ENCODE measurements around the gene ACER1.

ACER1 gene

DNA sequence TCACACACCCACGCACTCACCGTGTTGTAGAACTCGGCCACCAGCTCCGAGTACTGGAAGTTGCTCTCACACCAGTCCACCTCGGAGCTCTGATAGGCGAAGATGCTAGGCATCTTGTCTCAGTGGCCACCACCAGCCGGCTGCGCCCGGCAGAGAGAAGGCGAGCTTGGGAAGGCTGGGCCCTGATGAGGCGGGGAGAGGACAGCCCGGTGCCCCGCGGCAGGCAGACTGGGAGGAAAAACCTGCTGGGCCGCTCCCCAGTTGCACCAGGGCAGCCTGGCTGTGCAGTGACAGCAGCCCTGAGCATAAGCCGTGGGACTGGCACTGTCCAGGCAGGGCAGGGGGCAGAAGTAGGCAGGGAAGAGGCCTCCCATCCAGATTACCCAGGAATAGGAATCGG is at the start of gene ACER1:
TSS of gene ACER1 (minus strand) at position 174 of the 400 bp plus-strand sequence. CDS start at position 113, 61 bp downstream.
- H3K27ac ChIP-seq (ENCODE audit: low read depth, low read length), result no peak within 1 kb of the TSS
- no peak within 1 kb of the TSS for H3K9ac ChIP-seq (ENCODE audit: low read depth in 1 of 2, low read length in 2 of 2)
- no peaks in the 10 kb centered on the region for H3K4me1 ChIP-seq (ENCODE audit: control insufficient read depth in 1 of 2, insufficient read depth in 2 of 2, low read length in 2 of 2)
- no peaks in the 10 kb centered on the region for H3K27me3 ChIP-seq (ENCODE audit: control insufficient read depth in 1 of 2, insufficient read depth in 2 of 2, low read length in 2 of 2)
- H3K9me3 ChIP-seq (ENCODE audit: control insufficient read depth in 1 of 2, low read length in 2 of 2), result no peaks in the 10 kb centered on the region
- no peak within 1 kb of the TSS for H3K4me3 ChIP-seq (ENCODE audit: low read depth in 1 of 2, low read length in 2 of 2)
- no peaks in the 10 kb centered on the region for H3K36me3 ChIP-seq (ENCODE audit: control insufficient read depth in 1 of 2, insufficient read depth in 2 of 2, low read length in 2 of 2)

DNA sequence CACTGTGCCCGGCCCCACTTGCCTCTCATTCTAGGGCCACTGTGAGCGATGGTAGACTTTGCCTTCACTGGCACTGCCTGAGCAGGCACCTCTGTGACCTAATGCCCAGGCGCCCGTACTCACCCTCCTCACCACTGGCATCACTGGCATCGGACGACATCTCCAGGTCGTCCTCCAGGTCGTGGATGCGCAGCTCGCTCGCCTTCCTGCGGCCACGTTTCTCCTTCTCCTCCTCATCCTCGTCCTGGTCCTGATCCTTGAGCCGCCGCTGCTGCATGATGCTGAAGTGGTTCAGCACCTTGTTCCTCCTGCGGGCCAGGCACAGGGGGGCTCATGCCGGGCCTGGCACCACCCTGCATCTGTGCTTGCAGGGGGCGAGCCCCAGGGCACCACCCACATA is 49.8 kb upstream of the ACER1 start:
- Histone ChIP-seq H3K9ac (ENCODE audit: low read depth in 1 of 2, low read length in 2 of 2) (no peak overlapping the region), H3K27me3 (ENCODE audit: control insufficient read depth in 1 of 2, insufficient read depth in 2 of 2, low read length in 2 of 2) (no peaks in the 10 kb centered on the region), H3K9me3 (ENCODE audit: control insufficient read depth in 1 of 2, low read length in 2 of 2) (no peaks in the 10 kb centered on the region), H3K36me3 (ENCODE audit: control insufficient read depth in 1 of 2, insufficient read depth in 2 of 2, low read length in 2 of 2) (peaks cover 17 to 86% of the 10 kb centered on the region in 2 donors), H3K4me1 (ENCODE audit: control insufficient read depth in 1 of 2, insufficient read depth in 2 of 2, low read length in 2 of 2) (no peaks in the 10 kb centered on the region), H3K27ac (ENCODE audit: low read depth, low read length) (no peak overlapping the region), H3K4me3 (ENCODE audit: low read depth in 1 of 2, low read length in 2 of 2) (no peak overlapping the region)

DNA sequence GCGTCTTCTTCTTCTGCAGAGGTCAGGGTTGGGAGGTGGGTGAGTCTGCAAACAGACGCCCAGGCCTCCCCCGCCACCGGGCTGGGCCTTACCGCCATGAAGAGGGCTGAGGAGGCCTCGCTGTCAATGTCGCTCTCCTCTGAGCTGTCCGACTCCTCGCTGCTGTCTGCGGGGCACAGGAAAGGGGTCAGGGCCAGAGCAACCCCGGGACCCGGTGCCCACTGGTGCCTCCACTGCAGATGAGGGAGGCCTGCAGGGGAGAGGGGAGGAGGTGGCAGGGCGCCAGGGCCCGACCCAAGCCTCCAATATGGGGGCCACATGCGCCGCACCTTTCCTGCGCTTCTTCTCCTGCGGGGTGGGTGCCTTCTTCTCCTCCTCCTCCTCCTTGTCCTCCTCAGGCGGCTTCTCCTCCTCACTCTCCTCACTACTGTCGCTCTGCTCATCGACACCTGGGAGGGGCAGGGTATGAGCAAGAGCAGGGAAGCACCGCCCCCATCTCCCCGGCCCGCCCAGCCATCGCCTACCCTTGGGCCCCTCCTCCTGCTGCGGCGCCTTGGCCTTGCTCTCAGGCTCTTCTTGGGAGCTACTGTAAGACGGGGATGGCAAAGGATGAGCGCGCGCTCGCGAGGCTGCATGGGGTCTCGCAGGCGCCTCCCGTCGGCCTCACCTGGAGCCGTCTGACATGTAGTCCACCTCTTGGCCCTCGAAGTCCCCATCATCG is 47.8 kb upstream of the ACER1 start:
- Histone ChIP-seq H3K4me1 (ENCODE audit: control insufficient read depth in 1 of 2, insufficient read depth in 2 of 2, low read length in 2 of 2) (no peaks in the 10 kb centered on the region), H3K27me3 (ENCODE audit: control insufficient read depth in 1 of 2, insufficient read depth in 2 of 2, low read length in 2 of 2) (no peaks in the 10 kb centered on the region), H3K9ac (ENCODE audit: low read depth in 1 of 2, low read length in 2 of 2) (no peak overlapping the region), H3K27ac (ENCODE audit: low read depth, low read length) (no peak overlapping the region), H3K4me3 (ENCODE audit: low read depth in 1 of 2, low read length in 2 of 2) (no peak overlapping the region), H3K36me3 (ENCODE audit: control insufficient read depth in 1 of 2, insufficient read depth in 2 of 2, low read length in 2 of 2) (peaks cover 17 to 67% of the 10 kb centered on the region in 2 donors), H3K9me3 (ENCODE audit: control insufficient read depth in 1 of 2, low read length in 2 of 2) (no peaks in the 10 kb centered on the region)

GRCh38 chr19:6379744-6380143 is 46.3 kb upstream of the ACER1 start:
- H3K9ac ChIP-seq (ENCODE audit: low read depth in 1 of 2, low read length in 2 of 2), result no peak overlapping the region
- H3K36me3 ChIP-seq (ENCODE audit: control insufficient read depth in 1 of 2, insufficient read depth in 2 of 2, low read length in 2 of 2), result peaks cover 17 to 60% of the 10 kb centered on the region in 2 donors
- H3K4me3 ChIP-seq (ENCODE audit: low read depth in 1 of 2, low read length in 2 of 2), result no peak overlapping the region
- H3K27me3 ChIP-seq (ENCODE audit: control insufficient read depth in 1 of 2, insufficient read depth in 2 of 2, low read length in 2 of 2), result no peaks in the 10 kb centered on the region
- H3K4me1 ChIP-seq (ENCODE audit: control insufficient read depth in 1 of 2, insufficient read depth in 2 of 2, low read length in 2 of 2), result no peaks in the 10 kb centered on the region
- H3K27ac ChIP-seq (ENCODE audit: low read depth, low read length), result no peak overlapping the region
- H3K9me3 ChIP-seq (ENCODE audit: control insufficient read depth in 1 of 2, low read length in 2 of 2), result no peaks in the 10 kb centered on the region

- H3K4me1 ChIP-seq (ENCODE audit: control insufficient read depth in 1 of 2, insufficient read depth in 2 of 2, low read length in 2 of 2), result peaks cover 4 to 8% of the 10 kb centered on the region in 2 donors
- no peak overlapping the region for H3K27ac ChIP-seq (ENCODE audit: low read depth, low read length)
- peaks cover 17 to 54% of the 10 kb centered on the region in 2 donors for H3K36me3 ChIP-seq (ENCODE audit: control insufficient read depth in 1 of 2, insufficient read depth in 2 of 2, low read length in 2 of 2)
Measured at GRCh38 chr19:6378486-6378885, 45.1 kb upstream of the ACER1 start.

DNA sequence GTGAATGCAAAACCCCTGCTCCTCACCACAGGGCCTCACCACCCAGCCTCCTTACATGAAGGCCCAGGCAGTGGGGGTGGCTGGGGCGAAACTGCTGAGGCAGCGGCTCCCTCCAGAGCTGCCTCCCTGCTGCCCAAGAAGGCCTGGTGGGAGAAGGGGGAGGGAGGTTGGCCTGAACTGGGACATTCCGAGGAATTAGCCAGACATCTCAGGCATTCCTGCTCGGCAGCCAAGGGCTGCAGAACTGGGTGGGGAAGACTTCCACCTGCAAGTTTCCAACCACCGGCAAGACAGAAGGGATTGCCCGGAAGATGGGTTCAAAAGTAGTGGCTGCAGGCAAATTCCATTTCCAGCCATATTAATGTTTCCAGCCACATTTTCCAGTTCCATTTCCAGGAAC is 44.6 kb upstream of the ACER1 start:
- H3K27ac ChIP-seq (ENCODE audit: low read depth, low read length), result no peak overlapping the region
- H3K9me3 ChIP-seq (ENCODE audit: control insufficient read depth in 1 of 2, low read length in 2 of 2), result no peaks in the 10 kb centered on the region
- peaks cover 13 to 49% of the 10 kb centered on the region in 2 donors for H3K36me3 ChIP-seq (ENCODE audit: control insufficient read depth in 1 of 2, insufficient read depth in 2 of 2, low read length in 2 of 2)
- H3K9ac ChIP-seq (ENCODE audit: low read depth in 1 of 2, low read length in 2 of 2), result no peak overlapping the region
- H3K4me3 ChIP-seq (ENCODE audit: low read depth in 1 of 2, low read length in 2 of 2), result no peak overlapping the region
- H3K27me3 ChIP-seq (ENCODE audit: control insufficient read depth in 1 of 2, insufficient read depth in 2 of 2, low read length in 2 of 2), result no peaks in the 10 kb centered on the region
- H3K4me1 ChIP-seq (ENCODE audit: control insufficient read depth in 1 of 2, insufficient read depth in 2 of 2, low read length in 2 of 2), result peaks cover 4 to 8% of the 10 kb centered on the region in 2 donors

More at GRCh38 chr19:6378486-6378885, 45.1 kb upstream of the ACER1 start:
- H3K27me3 ChIP-seq (ENCODE audit: control insufficient read depth in 1 of 2, insufficient read depth in 2 of 2, low read length in 2 of 2), result no peaks in the 10 kb centered on the region
- H3K9me3 ChIP-seq (ENCODE audit: control insufficient read depth in 1 of 2, low read length in 2 of 2), result no peaks in the 10 kb centered on the region
- H3K4me3 ChIP-seq (ENCODE audit: low read depth in 1 of 2, low read length in 2 of 2), result no peak overlapping the region
- no peak overlapping the region for H3K9ac ChIP-seq (ENCODE audit: low read depth in 1 of 2, low read length in 2 of 2)

- H3K27ac ChIP-seq (ENCODE audit: low read depth, low read length), result no peak overlapping the region
- peaks cover 7 to 14% of the 10 kb centered on the region in 2 donors for H3K4me1 ChIP-seq (ENCODE audit: control insufficient read depth in 1 of 2, insufficient read depth in 2 of 2, low read length in 2 of 2)
Measured at GRCh38 chr19:6376512-6377190, 43.2 kb upstream of the ACER1 start.

GRCh38 chr19:6375411-6376010 is 42.1 kb upstream of the ACER1 start, which contains the start of gene PSPN:
Gene PSPN (minus strand): TSS chr19:6375933. CDS start chr19:6375849, 84 bp downstream.
- peaks cover 11 to 28% of the 10 kb centered on the region in 2 donors for H3K36me3 ChIP-seq (ENCODE audit: control insufficient read depth in 1 of 2, insufficient read depth in 2 of 2, low read length in 2 of 2)
- H3K4me3 ChIP-seq (ENCODE audit: low read depth in 1 of 2, low read length in 2 of 2), result no peak within 1 kb of the TSS
- no peaks in the 10 kb centered on the region for H3K9me3 ChIP-seq (ENCODE audit: control insufficient read depth in 1 of 2, low read length in 2 of 2)
- no peak within 1 kb of the TSS for H3K27ac ChIP-seq (ENCODE audit: low read depth, low read length)
- no peaks in the 10 kb centered on the region for H3K27me3 ChIP-seq (ENCODE audit: control insufficient read depth in 1 of 2, insufficient read depth in 2 of 2, low read length in 2 of 2)
- H3K4me1 ChIP-seq (ENCODE audit: control insufficient read depth in 1 of 2, insufficient read depth in 2 of 2, low read length in 2 of 2), result peaks cover 7 to 14% of the 10 kb centered on the region in 2 donors
- no peak within 1 kb of the TSS for H3K9ac ChIP-seq (ENCODE audit: low read depth in 1 of 2, low read length in 2 of 2)

More at GRCh38 chr19:6376512-6377190, 43.2 kb upstream of the ACER1 start:
- Histone ChIP-seq H3K9me3 (ENCODE audit: control insufficient read depth in 1 of 2, low read length in 2 of 2) (no peaks in the 10 kb centered on the region), H3K4me3 (ENCODE audit: low read depth in 1 of 2, low read length in 2 of 2) (no peak overlapping the region), H3K9ac (ENCODE audit: low read depth in 1 of 2, low read length in 2 of 2) (no peak overlapping the region), H3K36me3 (ENCODE audit: control insufficient read depth in 1 of 2, insufficient read depth in 2 of 2, low read length in 2 of 2) (peaks cover 12 to 39% of the 10 kb centered on the region in 2 donors), H3K27me3 (ENCODE audit: control insufficient read depth in 1 of 2, insufficient read depth in 2 of 2, low read length in 2 of 2) (no peaks in the 10 kb centered on the region)

GRCh38 chr19:6374711-6375410 is 41.4 kb upstream of the ACER1 start:
- no peak overlapping the region for H3K4me3 ChIP-seq (ENCODE audit: low read depth in 1 of 2, low read length in 2 of 2)
- H3K36me3 ChIP-seq (ENCODE audit: control insufficient read depth in 1 of 2, insufficient read depth in 2 of 2, low read length in 2 of 2), result peaks cover 4 to 21% of the 10 kb centered on the region in 2 donors
- H3K4me1 ChIP-seq (ENCODE audit: control insufficient read depth in 1 of 2, insufficient read depth in 2 of 2, low read length in 2 of 2), result peaks cover 7 to 14% of the 10 kb centered on the region in 2 donors
- H3K27ac ChIP-seq (ENCODE audit: low read depth, low read length), result no peak overlapping the region
- no peaks in the 10 kb centered on the region for H3K27me3 ChIP-seq (ENCODE audit: control insufficient read depth in 1 of 2, insufficient read depth in 2 of 2, low read length in 2 of 2)
- H3K9ac ChIP-seq (ENCODE audit: low read depth in 1 of 2, low read length in 2 of 2), result no peak overlapping the region
- H3K9me3 ChIP-seq (ENCODE audit: control insufficient read depth in 1 of 2, low read length in 2 of 2), result no peaks in the 10 kb centered on the region

Data from duodenal mucosa (tissue), 2 donors.